Measurements from ENCODE around the gene CDKAL1.

DNA sequence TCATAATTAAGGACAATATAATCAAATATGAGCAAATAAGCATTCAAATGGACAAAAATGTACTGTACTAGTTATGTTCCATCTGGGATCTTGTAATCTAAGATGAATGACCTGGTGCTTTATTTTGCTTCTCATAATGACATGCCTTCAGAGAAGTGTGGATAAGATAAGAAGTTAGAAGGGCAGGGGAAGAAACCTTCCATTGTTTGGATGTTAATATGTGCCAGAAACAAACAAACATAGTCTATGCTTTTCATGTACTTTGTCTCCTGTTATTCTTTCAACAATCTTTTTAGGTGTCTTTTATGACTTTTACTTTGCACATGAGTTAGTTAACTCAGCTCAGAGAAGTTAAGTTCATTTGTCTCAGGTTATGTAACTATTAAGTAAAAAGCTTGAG, 547.8 kb downstream of the CDKAL1 start:
- TF ChIP-seq, protein P1, sequence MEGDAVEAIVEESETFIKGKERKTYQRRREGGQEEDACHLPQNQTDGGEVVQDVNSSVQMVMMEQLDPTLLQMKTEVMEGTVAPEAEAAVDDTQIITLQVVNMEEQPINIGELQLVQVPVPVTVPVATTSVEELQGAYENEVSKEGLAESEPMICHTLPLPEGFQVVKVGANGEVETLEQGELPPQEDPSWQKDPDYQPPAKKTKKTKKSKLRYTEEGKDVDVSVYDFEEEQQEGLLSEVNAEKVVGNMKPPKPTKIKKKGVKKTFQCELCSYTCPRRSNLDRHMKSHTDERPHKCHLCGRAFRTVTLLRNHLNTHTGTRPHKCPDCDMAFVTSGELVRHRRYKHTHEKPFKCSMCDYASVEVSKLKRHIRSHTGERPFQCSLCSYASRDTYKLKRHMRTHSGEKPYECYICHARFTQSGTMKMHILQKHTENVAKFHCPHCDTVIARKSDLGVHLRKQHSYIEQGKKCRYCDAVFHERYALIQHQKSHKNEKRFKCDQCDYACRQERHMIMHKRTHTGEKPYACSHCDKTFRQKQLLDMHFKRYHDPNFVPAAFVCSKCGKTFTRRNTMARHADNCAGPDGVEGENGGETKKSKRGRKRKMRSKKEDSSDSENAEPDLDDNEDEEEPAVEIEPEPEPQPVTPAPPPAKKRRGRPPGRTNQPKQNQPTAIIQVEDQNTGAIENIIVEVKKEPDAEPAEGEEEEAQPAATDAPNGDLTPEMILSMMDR (IDR thresholded peaks at IDR 0.05 in 8 of 11, conservative IDR thresholded peaks at IDR 0.05 in 3 of 11), result no peak
- no peak for TF ChIP-seq POLR2A (IDR thresholded peaks at IDR 0.05)

All from spleen (tissue), 7 donors.